Fibroblast of the aortic adventitia (primary cell): Measurements from ENCODE around the gene SBK1. TPM values are rescaled to one million over a fixed set of nuclear protein-coding genes. Genes with fewer than 3 reads are reported as not detected.

Source experiments
- DNase-seq: peaks from one replicate; pipeline ENCODE4 v3.0.0-alpha.2; 2010; ENCODE audit warnings: low read depth
- H3K4me3 ChIP-seq: 2 replicates; pipeline ENCODE4 v1.5.1; 2011; ENCODE audit warnings: low read depth, mild to moderate bottlenecking, control low read depth, low read length, moderate library complexity
- total RNA-seq: library from RNA; depleted of rRNA; stranded (reverse); fragments of >200 nt; gene quantifications from 2 replicates; pipeline ENCODE4 v1.2.3, GENCODE V29; 2012; ENCODE audit warnings: low replicate concordance
- TF ChIP-seq, protein P1 (sequence below): IDR thresholded peaks from 2 replicates; pipeline ENCODE4 v1.5.1; 2011; ENCODE audit warnings: mild to moderate bottlenecking, low read length, control low read depth, inconsistent platforms; ENCODE audit not compliant: insufficient read depth

Gene SBK1
- total RNA-seq, 1 donor, result under 0.01 TPM

DNA sequence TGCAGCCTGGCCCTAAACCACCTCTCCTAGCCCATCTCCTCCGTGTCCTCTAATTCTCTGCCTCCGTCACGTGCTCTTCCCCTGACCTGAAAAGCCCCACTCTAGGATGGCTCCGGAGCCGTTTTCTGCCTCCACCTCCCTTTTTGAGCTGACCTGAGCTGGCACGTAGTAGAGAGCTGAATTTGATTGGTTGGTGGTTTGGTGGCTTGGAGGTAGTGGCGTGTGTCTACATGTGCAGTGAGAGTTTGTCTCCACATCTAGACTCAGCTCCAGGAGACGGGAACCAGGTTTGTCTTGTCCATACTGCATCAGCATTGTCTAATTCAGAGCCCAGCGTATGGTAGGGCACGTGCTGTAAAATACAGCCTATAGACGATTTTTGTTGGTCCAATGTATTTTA is 3.0 kb downstream of the SBK1 start:
- H3K4me3 ChIP-seq, result no peak overlapping the region
- TF ChIP-seq, protein P1, sequence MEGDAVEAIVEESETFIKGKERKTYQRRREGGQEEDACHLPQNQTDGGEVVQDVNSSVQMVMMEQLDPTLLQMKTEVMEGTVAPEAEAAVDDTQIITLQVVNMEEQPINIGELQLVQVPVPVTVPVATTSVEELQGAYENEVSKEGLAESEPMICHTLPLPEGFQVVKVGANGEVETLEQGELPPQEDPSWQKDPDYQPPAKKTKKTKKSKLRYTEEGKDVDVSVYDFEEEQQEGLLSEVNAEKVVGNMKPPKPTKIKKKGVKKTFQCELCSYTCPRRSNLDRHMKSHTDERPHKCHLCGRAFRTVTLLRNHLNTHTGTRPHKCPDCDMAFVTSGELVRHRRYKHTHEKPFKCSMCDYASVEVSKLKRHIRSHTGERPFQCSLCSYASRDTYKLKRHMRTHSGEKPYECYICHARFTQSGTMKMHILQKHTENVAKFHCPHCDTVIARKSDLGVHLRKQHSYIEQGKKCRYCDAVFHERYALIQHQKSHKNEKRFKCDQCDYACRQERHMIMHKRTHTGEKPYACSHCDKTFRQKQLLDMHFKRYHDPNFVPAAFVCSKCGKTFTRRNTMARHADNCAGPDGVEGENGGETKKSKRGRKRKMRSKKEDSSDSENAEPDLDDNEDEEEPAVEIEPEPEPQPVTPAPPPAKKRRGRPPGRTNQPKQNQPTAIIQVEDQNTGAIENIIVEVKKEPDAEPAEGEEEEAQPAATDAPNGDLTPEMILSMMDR, result no peak
- no peak for DNase-seq

DNA sequence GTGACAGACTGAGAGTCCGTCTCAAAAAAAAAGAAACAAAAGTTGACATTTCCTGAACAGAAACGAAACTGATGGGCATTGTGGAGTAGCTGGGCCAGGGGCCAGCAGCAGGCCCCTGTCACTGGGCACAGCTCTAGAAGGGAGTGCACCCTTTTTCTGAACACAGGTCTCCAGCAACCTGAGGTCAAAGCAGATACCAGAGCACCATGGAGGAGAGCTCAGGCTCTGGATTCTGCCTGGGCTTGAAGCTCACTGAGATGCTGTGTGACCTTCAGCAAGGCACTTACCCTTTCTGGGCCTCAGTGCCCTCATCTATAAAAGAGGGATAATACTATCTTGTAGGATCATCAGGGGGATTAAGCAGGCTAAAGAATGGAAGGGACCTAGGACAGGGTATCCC is 5.0 kb downstream of the SBK1 start:
- TF ChIP-seq, protein P1, result no peak
- DNase-seq, result no peak
- no peak overlapping the region for H3K4me3 ChIP-seq

DNA sequence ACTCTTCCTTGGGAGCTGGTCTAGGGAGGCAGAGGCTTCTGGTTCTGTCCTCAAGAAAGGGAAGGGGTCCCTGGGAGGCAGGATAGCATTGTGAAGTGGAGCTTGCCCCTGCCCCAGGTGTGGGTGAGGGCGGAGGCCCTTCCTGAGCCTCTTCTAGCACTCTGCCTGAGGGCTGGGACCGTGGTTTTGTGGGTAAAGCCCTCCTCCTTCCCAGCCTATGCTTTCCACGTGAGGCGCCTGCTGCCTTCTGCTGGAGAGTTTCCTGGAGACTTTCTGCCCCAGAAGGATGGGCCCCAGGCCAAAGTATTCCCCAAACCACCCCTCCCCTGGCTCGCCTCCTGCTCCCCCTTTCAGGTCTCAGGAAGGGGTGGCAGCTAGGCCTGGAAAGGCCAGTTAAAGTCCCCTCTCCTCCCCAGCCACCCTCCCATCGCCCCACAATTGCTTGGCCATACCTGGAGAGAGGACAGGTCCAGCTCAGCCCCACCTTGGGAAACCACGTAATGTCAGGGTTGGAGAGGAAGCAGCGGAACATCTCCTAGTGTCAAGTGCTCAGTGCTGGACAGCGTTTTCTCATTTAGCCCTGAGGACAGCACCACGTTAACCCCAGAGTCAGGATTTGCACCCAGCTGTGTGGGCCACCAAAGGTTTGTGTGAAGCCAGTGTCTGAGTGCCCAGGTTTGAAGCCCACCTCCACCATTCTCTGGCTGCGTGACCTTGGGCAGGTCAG is 5.6 kb downstream of the SBK1 start:
- TF ChIP-seq, protein P1, result no peak
- no peak overlapping the region for H3K4me3 ChIP-seq
- DNase-seq, result no peak

DNA sequence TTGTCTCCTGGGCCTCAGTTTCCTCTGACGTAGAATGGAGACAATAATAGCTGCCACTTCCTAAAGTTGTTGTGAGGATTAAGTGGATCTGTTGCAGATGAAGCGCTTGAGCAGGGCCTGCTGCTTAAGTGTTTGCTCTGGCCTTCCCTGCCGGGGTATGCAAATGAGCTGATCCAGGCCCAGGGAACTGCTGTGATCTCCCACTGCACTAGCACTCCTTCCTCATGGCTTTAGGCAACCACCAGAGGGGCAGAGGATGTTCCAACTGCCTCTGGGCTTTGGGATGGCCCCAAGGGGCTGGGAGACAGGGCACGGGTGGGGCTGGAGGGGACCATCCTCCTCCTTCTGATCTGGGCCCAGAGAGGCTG is 6.2 kb downstream of the SBK1 start:
- no peak overlapping the region for H3K4me3 ChIP-seq
- DNase-seq, result no peak
- TF ChIP-seq, protein P1, result no peak

DNA sequence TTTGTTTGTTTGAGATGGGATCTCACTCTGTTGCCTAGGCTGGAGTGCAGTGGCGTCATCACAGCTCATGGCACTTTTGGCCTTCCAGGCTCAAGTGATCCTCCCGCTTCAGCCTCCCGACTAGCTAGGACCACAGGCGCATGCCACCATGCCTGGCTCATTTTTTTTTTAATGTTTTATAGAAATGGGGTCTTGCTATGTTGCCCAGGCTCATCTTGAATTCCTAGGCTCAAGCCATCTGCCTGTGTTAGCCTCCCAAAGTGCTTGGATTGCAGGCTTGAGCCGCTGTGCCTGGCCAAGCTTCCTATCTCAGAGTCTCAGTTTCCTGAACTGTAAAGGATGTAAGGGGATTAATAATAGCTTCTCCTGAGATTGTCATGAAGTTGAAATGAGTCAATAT is 8.0 kb downstream of the SBK1 start:
- DNase-seq, result no peak
- no peak overlapping the region for H3K4me3 ChIP-seq
- TF ChIP-seq, protein P1, result no peak

DNA sequence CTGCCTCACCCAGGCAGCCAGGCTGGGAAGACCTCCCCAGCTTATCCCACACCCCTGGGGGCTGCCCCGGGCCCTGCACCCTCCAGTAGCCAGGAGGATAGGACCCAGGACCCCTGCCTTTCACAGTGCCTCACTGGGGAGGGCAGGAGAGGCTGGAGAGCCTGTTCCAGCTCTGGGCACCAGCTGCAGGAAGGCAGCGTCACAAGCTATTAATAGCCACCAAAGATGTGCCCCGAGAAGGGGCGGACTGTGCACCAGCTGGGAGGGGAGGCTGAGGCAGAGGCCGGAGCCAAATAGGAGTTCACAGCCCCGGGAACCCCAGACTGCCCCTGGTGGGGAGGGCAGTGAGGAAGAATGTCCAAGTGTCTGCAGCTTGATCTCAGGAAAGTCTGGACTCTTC is 8.8 kb downstream of the SBK1 start:
- DNase-seq, result no peak
- H3K4me3 ChIP-seq, result no peak overlapping the region
- TF ChIP-seq, protein P1, result no peak

DNA sequence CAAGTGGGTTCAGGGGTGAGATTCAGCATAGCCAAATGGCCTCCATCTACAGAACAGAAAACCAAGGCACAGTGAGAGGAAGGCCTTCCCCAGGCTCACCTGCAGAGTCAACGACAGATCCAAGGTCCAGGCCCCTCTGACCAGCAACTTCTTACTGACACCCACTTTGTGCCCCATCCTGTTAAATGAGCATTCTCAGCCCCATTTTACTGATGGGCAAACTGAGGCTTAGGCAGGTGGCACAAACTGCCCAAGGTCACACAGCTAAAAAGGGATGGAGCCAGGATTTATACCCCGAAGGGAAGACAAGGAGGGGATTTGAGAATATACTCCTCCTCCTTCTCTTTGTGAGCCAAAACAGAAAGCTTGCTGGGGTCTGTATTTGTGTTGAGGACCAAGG is 9.3 kb downstream of the SBK1 start:
- TF ChIP-seq, protein P1, result no peak
- H3K4me3 ChIP-seq, result no peak overlapping the region
- DNase-seq, result no peak
